C4-2B (cell line): ENCODE results near the gene PIK3CD.

ENCODE experiments used
- ZFX ChIP-seq: fragments of 450-650 bp; IDR thresholded peaks from 2 replicates; pipeline ENCODE4 v1.6.1; 2017
- TF ChIP-seq, protein P1 (sequence below): fragments of 450-650 bp; conservative IDR thresholded peaks from 2 replicates; pipeline ENCODE4 v1.5.1; 2017; ENCODE audit warnings: mild to moderate bottlenecking

DNA sequence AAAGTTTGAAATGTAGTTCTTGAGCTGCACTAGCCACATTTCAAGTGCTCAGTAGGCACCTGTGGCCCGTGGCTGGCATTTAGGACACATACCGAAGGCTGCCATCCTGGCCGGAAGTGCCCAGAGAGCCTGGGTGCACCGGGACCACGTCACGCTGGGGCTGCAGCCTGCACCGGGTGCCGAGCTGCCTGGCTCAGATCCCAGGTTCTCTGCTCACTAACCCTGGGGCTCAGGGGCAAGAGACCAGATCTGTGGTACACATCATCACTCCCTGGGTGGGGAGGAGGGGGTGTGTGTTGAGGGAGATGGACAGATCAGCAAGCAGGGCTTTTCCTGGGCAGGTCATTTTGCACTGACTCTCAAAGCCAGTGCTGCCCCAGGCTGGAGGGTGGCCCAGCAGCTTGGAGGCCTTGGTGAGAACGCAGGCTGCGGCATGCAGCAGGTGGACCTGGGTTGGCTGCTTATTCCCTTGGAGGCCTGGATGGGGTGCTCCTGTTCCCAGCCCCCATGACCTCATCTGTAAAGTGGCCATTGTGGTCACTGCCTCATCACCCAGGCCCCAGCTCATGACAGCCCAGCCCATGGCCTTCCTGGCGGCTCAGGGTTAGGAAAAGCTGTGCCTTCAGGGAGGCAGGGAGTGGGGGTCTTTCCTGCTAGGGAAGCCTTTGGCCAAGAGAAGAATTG is 39.2 kb upstream of the PIK3CD start:
- TF ChIP-seq, protein P1, sequence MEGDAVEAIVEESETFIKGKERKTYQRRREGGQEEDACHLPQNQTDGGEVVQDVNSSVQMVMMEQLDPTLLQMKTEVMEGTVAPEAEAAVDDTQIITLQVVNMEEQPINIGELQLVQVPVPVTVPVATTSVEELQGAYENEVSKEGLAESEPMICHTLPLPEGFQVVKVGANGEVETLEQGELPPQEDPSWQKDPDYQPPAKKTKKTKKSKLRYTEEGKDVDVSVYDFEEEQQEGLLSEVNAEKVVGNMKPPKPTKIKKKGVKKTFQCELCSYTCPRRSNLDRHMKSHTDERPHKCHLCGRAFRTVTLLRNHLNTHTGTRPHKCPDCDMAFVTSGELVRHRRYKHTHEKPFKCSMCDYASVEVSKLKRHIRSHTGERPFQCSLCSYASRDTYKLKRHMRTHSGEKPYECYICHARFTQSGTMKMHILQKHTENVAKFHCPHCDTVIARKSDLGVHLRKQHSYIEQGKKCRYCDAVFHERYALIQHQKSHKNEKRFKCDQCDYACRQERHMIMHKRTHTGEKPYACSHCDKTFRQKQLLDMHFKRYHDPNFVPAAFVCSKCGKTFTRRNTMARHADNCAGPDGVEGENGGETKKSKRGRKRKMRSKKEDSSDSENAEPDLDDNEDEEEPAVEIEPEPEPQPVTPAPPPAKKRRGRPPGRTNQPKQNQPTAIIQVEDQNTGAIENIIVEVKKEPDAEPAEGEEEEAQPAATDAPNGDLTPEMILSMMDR = no peak
- TF ChIP-seq ZFX = no peak
